Liver (tissue), 9 donors: ENCODE data around the gene FER. TPM values are rescaled to one million over a fixed set of nuclear protein-coding genes. Genes with fewer than 3 reads are reported as not detected.

Experiments used
- DNase-seq: peaks from one replicate; pipeline ENCODE4 v3.0.0-alpha.2; 2017; ENCODE audit warnings: low spot score
- H3K27ac ChIP-seq, 2 donors: one replicate each; pipeline ENCODE4 v1.7.0; 2013; ENCODE audit warnings: inconsistent platforms in 2 of 2, low read length in 2 of 2, control low read depth in 1 of 2, low read depth in 1 of 2, mild to moderate bottlenecking in 1 of 2
- H3K27me3 ChIP-seq, 4 donors: one replicate each; pipeline versions ENCODE4 v1.6.1 to v1.7.0; 2013; ENCODE audit warnings: low read length in 3 of 4, inconsistent platforms in 1 of 4, mild to moderate bottlenecking in 1 of 4, moderate library complexity in 1 of 4; ENCODE audit not compliant: control insufficient read depth in 4 of 4, insufficient read depth in 4 of 4
- H3K36me3 ChIP-seq, 4 donors: one replicate each; pipeline versions ENCODE4 v1.6.1 to v1.7.0; 2013; ENCODE audit warnings: low read length in 3 of 4, mild to moderate bottlenecking in 3 of 4, low read depth in 1 of 4, moderate library complexity in 1 of 4; ENCODE audit not compliant: control insufficient read depth in 4 of 4, insufficient read depth in 3 of 4
- H3K4me1 ChIP-seq, 4 donors: one replicate each; pipeline versions ENCODE4 v1.6.1 to v1.7.0; 2013; ENCODE audit warnings: low read length in 3 of 4, mild to moderate bottlenecking in 3 of 4, moderate library complexity in 1 of 4; ENCODE audit not compliant: control insufficient read depth in 4 of 4, insufficient read depth in 4 of 4
- H3K4me3 ChIP-seq, 3 donors: one replicate each; pipeline versions ENCODE4 v1.6.1 to v1.7.0; 2013; ENCODE audit warnings: low read length in 3 of 3, control low read depth in 1 of 3, low read depth in 1 of 3, mild to moderate bottlenecking in 1 of 3
- H3K9ac ChIP-seq, 2 donors: one replicate each; pipeline ENCODE4 v1.7.0; 2013; ENCODE audit warnings: low read length in 2 of 2, mild to moderate bottlenecking in 2 of 2, moderate library complexity in 2 of 2, control low read depth in 1 of 2, low read depth in 1 of 2
- H3K9me3 ChIP-seq, 4 donors: one replicate each; pipeline versions ENCODE4 v1.6.1 to v1.7.0; 2013; ENCODE audit warnings: low read length in 3 of 4; ENCODE audit not compliant: control insufficient read depth in 4 of 4
- EGR1 ChIP-seq, 2 donors: IDR thresholded peaks; 2 replicates each; pipeline ENCODE4 v1.6.1; 2016 to 2018; ENCODE audit warnings: antibody characterized with exemption in 2 of 2, low read depth in 2 of 2
- FOXA1 ChIP-seq: IDR thresholded peaks from 2 replicates; pipeline ENCODE4 v1.6.1; 2016; ENCODE audit warnings: antibody characterized with exemption
- FOXA2 ChIP-seq: IDR thresholded peaks from 2 replicates; pipeline ENCODE4 v1.6.1; 2016; ENCODE audit warnings: antibody characterized with exemption
- GABPA ChIP-seq, 2 donors: IDR thresholded peaks in 1 of 2; conservative IDR thresholded peaks in 1 of 2; 2 replicates each; pipeline ENCODE4 v1.6.1; 2016; ENCODE audit warnings: antibody characterized with exemption in 2 of 2, mild to moderate bottlenecking in 1 of 2, moderate library complexity in 1 of 2
- HNF4A ChIP-seq, 2 donors: conservative IDR thresholded peaks; 2 replicates each; pipeline ENCODE4 v1.6.1; 2016; ENCODE audit warnings: antibody characterized with exemption in 2 of 2, mild to moderate bottlenecking in 2 of 2
- HNF4G ChIP-seq: IDR thresholded peaks from 2 replicates; pipeline ENCODE4 v1.6.1; 2016; ENCODE audit warnings: antibody characterized with exemption
- JUND ChIP-seq, 2 donors: IDR thresholded peaks; 2 replicates each; pipeline ENCODE4 v1.6.1; 2016; ENCODE audit warnings: antibody characterized with exemption in 2 of 2
- NR2F2 ChIP-seq: IDR thresholded peaks from 2 replicates; pipeline ENCODE4 v1.6.1; 2016; ENCODE audit warnings: antibody characterized with exemption
- RAD21 ChIP-seq, 2 donors: IDR thresholded peaks; 2 replicates each; pipeline ENCODE4 v1.6.1; 2016; ENCODE audit warnings: antibody characterized with exemption in 2 of 2, mild to moderate bottlenecking in 2 of 2
- RXRA ChIP-seq, 2 donors: IDR thresholded peaks; 2 replicates each; pipeline ENCODE4 v1.6.1; 2017 to 2018; ENCODE audit warnings: antibody characterized with exemption in 2 of 2, mild to moderate bottlenecking in 1 of 2
- SP1 ChIP-seq: IDR thresholded peaks from 2 replicates; pipeline ENCODE4 v1.6.1; 2018; ENCODE audit warnings: antibody characterized with exemption, mild to moderate bottlenecking
- TAF1 ChIP-seq: conservative IDR thresholded peaks from 2 replicates; pipeline ENCODE4 v1.6.1; 2016; ENCODE audit warnings: antibody characterized with exemption, mild to moderate bottlenecking
- YY1 ChIP-seq: IDR thresholded peaks from 2 replicates; pipeline ENCODE4 v1.6.1; 2016; ENCODE audit warnings: antibody characterized with exemption, mild to moderate bottlenecking
- WGBS: extraction: QIAGEN DNeasy Blood & Tissue Kit; methylation state at CpG from one replicate; pipeline ENCODE4 v1.1.7; 2013; 5-methylcytosine and 5-hydroxymethylcytosine counted together
- polyA plus RNA-seq, 2 donors: library from polyadenylated mRNA; stranded (reverse) in 1 of 2; unstranded in 1 of 2; fragments of 200-250 nt in 1 of 2; fragments of >200 nt in 1 of 2; fragmentation: Nextera tagmentation in 1 of 2; extraction: Ambion mirVana in 1 of 2; gene quantifications; one replicate each; pipeline versions ENCODE4 v1.2.1 to v1.2.3, GENCODE V29; 2013 to 2015
- total RNA-seq, 2 donors: library from RNA; depleted of rRNA; stranded (reverse); fragments of >200 nt; gene quantifications; one replicate each; pipeline ENCODE4 v1.2.3, GENCODE V29; 2014
- TF ChIP-seq, protein P1 (sequence below): fragments of 150-350 bp; IDR thresholded peaks from 2 replicates; pipeline ENCODE4 v1.5.1; 2017; ENCODE audit warnings: improper control_type of control experiment, low read depth, low read length; ENCODE audit not compliant: missing input control
- TF ChIP-seq, protein P2 (sequence below): IDR thresholded peaks from 2 replicates; pipeline ENCODE4 v1.6.1; 2016; ENCODE audit warnings: antibody characterized with exemption, mild to moderate bottlenecking
- TF ChIP-seq, protein P3 (sequence below): IDR thresholded peaks from 2 replicates; pipeline ENCODE4 v1.6.1; 2016; ENCODE audit warnings: antibody characterized with exemption
- TF ChIP-seq, protein P4 (sequence below): IDR thresholded peaks from 2 replicates; pipeline ENCODE4 v1.6.1; 2016; ENCODE audit warnings: antibody characterized with exemption
- donor health status: healthy.
- donor health status: healthy.
- donor health status: healthy.
- donor health status: healthy.
- donor health status: healthy.

The FER gene
- total and polyA plus RNA-seq, 4 donors, result 0.83 to 9.8 (median 5.9) TPM

DNA sequence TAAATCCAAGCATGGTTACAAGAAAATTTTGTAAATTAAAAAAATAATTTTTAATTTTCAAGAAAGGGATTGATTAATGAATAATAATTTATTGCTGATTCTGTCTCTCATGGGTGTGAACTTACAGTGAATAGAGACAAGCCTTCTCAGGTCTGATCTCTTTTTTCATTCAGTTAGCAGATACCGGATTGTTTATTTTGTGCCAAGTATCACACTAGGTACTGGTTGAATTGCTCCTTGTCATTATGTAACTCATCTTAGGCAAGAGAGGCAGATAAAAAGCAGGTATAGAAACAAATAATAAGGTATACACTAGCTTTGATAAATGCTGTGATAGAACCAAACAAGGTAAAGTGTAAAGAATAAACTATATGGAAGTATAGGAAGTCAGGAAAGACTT is 378.8 kb downstream of the FER start:
- H3K4me1 ChIP-seq, result no peaks in the 10 kb centered on the region
- no peak overlapping the region for H3K27ac ChIP-seq
- TF ChIP-seq YY1 (no peak), RXRA (IDR thresholded peaks at IDR 0.05) (no peak), NR2F2 (no peak), GABPA (IDR thresholded peaks at IDR 0.05 in 1 of 2, conservative IDR thresholded peaks at IDR 0.05 in 1 of 2) (no peak), HNF4G (no peak)
- TF ChIP-seq, protein P1, sequence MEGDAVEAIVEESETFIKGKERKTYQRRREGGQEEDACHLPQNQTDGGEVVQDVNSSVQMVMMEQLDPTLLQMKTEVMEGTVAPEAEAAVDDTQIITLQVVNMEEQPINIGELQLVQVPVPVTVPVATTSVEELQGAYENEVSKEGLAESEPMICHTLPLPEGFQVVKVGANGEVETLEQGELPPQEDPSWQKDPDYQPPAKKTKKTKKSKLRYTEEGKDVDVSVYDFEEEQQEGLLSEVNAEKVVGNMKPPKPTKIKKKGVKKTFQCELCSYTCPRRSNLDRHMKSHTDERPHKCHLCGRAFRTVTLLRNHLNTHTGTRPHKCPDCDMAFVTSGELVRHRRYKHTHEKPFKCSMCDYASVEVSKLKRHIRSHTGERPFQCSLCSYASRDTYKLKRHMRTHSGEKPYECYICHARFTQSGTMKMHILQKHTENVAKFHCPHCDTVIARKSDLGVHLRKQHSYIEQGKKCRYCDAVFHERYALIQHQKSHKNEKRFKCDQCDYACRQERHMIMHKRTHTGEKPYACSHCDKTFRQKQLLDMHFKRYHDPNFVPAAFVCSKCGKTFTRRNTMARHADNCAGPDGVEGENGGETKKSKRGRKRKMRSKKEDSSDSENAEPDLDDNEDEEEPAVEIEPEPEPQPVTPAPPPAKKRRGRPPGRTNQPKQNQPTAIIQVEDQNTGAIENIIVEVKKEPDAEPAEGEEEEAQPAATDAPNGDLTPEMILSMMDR, result no peak
- H3K9me3 ChIP-seq, result no peaks in the 10 kb centered on the region
- whole genome bisulfite sequencing, result 88% methylated on average over 1 of the region's 1 CpG
- no peaks in the 10 kb centered on the region for H3K27me3 ChIP-seq
- no peaks in the 10 kb centered on the region for H3K36me3 ChIP-seq
- no peak for DNase-seq
- H3K9ac ChIP-seq, result no peak overlapping the region
- H3K4me3 ChIP-seq, result no peak overlapping the region

DNA sequence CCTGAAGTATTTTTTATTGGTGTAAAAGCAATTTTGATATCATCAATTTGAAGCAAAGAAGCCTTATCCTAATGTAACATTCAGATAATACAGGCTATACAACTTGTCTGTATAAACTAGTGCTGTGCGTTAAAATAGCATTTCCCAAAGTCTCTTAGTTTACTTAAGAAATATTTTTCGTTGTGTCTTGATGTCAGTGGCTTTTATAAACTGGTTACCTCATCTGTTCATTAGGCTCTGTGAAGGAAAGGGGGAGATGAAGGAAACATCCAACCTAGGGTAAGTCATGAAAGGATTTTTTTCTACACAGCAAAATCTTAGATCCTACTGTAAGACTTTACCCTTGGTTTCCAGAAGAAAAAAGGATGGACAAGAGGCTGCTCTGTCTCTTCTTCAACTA is 389.2 kb downstream of the FER start:
- Histone ChIP-seq H3K27me3 (no peaks in the 10 kb centered on the region), H3K4me3 (no peak overlapping the region), H3K36me3 (no peaks in the 10 kb centered on the region), H3K9ac (no peak overlapping the region), H3K27ac (no peak overlapping the region), H3K4me1 (peaks cover 0 to 4% (median 0%) of the 10 kb centered on the region in 4 donors), H3K9me3 (no peaks in the 10 kb centered on the region)
- DNase-seq, result no peak
- no peak for TF ChIP-seq YY1
- TF ChIP-seq, protein P2, sequence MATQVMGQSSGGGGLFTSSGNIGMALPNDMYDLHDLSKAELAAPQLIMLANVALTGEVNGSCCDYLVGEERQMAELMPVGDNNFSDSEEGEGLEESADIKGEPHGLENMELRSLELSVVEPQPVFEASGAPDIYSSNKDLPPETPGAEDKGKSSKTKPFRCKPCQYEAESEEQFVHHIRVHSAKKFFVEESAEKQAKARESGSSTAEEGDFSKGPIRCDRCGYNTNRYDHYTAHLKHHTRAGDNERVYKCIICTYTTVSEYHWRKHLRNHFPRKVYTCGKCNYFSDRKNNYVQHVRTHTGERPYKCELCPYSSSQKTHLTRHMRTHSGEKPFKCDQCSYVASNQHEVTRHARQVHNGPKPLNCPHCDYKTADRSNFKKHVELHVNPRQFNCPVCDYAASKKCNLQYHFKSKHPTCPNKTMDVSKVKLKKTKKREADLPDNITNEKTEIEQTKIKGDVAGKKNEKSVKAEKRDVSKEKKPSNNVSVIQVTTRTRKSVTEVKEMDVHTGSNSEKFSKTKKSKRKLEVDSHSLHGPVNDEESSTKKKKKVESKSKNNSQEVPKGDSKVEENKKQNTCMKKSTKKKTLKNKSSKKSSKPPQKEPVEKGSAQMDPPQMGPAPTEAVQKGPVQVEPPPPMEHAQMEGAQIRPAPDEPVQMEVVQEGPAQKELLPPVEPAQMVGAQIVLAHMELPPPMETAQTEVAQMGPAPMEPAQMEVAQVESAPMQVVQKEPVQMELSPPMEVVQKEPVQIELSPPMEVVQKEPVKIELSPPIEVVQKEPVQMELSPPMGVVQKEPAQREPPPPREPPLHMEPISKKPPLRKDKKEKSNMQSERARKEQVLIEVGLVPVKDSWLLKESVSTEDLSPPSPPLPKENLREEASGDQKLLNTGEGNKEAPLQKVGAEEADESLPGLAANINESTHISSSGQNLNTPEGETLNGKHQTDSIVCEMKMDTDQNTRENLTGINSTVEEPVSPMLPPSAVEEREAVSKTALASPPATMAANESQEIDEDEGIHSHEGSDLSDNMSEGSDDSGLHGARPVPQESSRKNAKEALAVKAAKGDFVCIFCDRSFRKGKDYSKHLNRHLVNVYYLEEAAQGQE, result no peak
- TF ChIP-seq TAF1, result no peak
- TF ChIP-seq, protein P3, sequence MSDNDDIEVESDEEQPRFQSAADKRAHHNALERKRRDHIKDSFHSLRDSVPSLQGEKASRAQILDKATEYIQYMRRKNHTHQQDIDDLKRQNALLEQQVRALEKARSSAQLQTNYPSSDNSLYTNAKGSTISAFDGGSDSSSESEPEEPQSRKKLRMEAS, result no peak
- TF ChIP-seq, protein P4, sequence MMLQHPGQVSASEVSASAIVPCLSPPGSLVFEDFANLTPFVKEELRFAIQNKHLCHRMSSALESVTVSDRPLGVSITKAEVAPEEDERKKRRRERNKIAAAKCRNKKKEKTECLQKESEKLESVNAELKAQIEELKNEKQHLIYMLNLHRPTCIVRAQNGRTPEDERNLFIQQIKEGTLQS, result no peak
- TF ChIP-seq FOXA2, result no peak
- TF ChIP-seq, protein P1, result no peak
- no peak for TF ChIP-seq HNF4G
- no peak for TF ChIP-seq EGR1 (IDR thresholded peaks at IDR 0.05; ENCODE audit: low read depth in 2 of 2)
- no peak for TF ChIP-seq JUND (IDR thresholded peaks at IDR 0.05)
- TF ChIP-seq RXRA (IDR thresholded peaks at IDR 0.05), result no peak
- no peak for TF ChIP-seq SP1
- no peak for TF ChIP-seq NR2F2
- TF ChIP-seq FOXA1, result no peak
- TF ChIP-seq HNF4A (conservative IDR thresholded peaks at IDR 0.05), result no peak
- TF ChIP-seq GABPA (IDR thresholded peaks at IDR 0.05 in 1 of 2, conservative IDR thresholded peaks at IDR 0.05 in 1 of 2), result no peak
- TF ChIP-seq RAD21 (IDR thresholded peaks at IDR 0.05), result no peak
- WGBS, result 91% methylated on average over 2 of the region's 2 CpGs
